GM18868 (cell line): ENCODE measurements around the gene KCNK1.

Source experiments
- ATAC-seq: cut with Tn5 transposase; IDR thresholded peaks from one replicate; pipeline ENCODE4 v1.9.1; 2021; ENCODE audit warnings: mild to moderate bottlenecking, moderate library complexity; ENCODE audit not compliant: unreplicated experiment

The KCNK1 gene

DNA sequence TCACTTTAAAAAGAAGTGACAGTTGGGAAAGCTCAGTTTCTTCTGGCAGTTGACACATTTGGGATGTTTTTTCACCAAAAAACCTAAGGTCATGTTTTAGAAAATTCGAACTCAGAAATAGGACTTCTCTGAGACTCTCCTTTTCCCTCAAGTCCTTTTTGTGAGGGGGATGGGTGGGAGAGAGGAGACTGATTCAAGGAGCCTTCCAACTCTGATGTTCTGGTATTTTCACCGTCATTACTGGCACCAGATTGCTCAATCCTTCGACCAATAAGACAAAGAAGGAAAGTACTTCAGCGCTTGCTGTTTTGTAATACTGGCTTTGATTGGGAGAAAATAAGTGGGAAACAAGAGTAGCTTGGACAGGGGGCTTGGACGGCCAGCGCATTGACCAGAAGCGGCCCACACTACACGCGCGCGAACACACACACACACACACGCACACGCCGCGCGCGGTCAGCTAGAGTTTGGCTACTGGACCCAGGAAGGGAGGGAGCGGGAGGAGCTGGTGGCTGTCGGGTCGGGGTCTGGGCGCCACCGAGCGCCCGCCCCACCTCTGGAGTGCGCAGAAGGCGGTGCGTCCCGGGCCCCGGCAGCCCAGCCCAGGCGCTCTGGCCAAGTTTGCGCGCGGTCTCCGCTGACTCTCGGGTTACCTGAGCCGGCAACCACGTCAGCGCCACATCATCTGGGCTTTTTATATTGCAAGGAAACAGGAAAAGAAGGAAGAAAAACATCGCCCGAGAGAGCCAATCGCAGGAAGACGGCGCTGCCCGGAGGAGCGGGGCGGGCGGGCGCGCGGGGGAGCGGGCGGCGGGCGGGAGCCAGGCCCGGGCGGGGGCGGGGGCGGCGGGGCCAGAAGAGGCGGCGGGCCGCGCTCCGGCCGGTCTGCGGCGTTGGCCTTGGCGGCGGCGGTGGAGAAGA is at the start of gene KCNK1:
Gene KCNK1, plus strand, starts transcription at position 855 of the 921 bp plus-strand sequence. Its CDS starts 66 bp downstream, at position 921.
- ATAC-seq, result peak; percentile 8

DNA sequence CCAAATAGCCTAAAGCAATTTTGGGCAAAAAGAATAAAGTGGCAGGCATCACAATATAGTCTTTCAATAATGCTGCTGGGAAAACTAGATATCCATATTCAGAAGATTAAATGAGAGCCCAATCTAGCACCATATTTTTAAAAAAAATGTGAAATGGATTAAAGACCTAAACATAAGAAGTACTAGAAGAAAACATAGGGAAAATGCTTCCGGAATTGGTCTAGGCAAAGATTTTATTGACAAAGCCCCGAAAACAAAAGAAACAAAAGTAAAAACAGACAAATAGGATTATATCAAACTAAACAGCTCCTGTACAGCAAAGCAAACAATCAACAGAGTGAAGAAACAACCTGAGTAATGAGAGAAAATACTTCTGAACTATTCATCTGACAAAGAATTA is 48.6 kb upstream of the KCNK1 start:
- ATAC-seq, result no peak

DNA sequence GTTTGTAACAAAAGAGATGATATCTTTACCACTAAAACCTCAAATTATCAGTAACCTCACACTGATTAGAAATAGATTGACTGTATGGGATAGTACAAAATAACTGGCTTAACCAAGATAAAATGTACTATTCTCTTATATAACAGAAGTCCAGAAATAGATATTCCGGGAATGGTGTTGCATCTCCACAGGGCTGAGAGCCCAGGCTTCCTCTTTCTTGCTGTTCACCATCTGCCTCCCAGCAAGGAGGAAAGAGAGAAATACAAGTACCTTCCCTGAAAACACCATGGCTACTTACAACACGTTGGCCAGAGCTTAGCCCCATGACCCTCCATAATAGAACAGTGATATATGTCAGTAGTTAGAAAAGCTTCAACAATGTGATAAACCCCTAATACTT is 47.0 kb upstream of the KCNK1 start:
- ATAC-seq, result no peak

DNA sequence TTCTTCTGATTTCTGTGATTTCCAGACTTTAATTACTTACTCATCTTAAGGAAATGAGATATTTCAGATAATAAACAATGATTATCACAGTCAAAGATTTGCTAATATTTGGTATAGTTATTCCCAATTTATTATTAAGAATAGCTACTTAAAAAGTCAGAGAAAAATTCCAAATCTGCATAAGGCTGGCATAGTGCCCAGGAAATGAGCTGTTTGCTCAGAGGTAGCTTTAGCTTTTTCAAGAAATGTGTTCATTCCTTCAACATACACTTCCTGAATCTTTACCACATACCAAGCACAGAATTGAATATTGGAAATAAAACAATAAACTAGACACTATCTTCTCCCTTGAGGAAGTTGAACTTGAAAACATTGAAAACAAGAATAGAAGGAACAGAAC is 44.3 kb upstream of the KCNK1 start:
- no peak for ATAC-seq

DNA sequence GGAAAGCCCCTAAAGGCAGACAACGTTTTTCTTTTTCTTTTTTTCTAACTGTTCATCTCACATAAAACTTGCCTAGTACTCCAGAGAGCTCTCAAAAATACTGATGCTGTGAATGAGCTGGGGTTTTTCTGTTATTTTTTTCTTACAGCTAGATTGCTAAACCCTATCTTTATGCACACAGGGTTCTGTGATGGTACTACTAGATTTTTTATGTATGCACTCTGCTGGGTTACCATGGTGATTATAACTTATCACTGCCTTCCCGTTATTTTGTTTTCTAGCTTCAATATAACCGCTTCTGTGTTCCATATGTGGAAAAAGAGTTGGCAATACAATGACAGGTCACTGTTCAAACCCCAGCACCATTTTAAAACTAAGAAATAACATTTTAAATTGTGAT is 43.7 kb upstream of the KCNK1 start:
- ATAC-seq, result no peak

DNA sequence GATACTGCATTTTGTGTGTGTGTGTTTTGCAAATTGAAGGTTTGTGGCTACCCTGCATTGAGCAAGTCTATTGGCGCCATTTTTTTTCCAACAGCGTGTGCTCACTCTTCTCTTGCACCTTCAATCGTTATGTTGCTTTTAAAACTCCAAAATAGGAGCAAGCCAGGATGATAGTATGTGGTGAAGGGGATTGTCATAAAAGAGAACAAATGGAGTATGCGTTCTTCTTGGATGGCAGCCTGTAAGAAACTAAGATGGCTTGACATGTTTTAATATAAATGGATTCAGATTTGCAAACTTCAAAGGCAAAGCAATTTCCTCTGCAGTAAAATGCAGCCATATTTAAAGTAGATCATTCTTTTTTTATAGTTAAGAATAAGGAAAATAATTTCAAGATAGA is 43.2 kb upstream of the KCNK1 start:
- no peak for ATAC-seq

DNA sequence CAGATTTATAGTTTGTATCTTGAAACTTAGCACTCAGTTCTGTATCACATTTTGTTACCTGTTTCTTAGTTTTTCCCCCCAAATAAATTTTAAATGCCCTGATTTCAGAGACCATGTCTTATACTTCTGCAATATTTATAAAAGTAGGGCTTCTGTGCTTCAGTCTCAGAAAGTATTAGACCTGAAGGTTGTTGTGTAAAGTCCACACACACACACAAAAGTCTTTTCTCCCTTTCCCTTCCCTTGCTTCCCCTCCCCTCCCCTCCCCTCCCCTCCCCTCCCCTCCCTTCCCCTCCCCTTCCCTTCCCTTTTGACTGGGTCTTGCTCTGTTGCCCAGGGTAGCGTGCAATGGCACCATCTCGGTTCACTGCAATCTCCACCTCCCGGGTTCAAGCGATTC is 41.0 kb upstream of the KCNK1 start:
- ATAC-seq, result no peak

DNA sequence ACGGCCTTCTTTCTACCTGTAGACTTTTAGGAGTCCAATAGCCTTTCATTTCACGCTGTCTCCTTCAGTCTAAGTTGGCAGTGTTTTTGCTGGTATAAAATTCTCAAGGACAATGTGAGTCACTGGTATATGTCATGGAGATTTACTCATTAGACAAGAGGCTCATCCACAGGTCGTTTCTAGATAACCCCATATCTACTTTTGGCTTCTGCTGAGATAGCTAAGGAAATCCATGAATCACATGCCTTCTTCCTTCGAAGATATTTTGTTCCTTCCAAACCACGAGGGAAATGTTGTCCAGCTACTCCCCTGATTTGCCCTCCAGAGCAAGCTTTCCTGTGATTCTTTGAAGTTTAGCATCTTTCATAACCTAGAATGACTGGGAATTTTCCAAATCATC is 38.5 kb upstream of the KCNK1 start:
- no peak for ATAC-seq

DNA sequence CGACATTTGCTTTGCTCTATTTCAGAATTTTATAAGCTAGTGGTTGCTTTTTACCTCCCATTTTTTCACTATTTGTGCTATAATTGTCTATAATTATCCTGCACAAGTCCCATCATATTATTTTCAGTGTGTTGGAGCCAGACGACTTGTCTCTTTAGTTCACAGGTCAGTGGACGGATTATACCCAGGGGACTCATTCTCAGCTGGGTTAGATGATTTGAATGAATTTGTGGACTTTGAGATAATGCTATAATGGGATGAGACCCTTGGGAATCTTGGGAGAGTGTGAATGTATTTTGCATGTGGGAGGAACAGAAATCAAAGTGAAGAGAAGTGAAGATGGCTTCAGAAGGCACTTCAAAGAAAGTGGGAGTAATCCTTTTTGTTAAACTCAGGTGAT is 31.5 kb upstream of the KCNK1 start:
- no peak for ATAC-seq

DNA sequence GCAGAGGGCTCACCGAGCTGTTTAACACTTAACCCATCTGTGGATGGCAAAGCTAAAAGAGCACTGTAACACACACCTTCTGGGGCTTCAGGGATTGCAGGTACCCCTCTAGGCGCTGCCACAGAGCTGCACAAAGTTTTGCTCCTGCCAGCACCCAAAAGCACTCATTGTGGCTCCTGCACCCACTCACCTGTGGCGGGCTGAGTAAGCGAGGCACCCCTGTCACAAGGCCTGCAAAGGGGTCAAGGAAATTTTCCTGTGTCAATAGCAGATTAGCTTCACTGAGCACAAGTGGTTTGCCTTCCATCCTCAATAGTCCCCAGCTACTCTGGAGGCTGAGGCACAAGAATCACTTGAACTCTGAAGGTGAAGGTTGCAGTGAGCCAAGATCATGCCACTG is 29.5 kb upstream of the KCNK1 start:
- no peak for ATAC-seq

DNA sequence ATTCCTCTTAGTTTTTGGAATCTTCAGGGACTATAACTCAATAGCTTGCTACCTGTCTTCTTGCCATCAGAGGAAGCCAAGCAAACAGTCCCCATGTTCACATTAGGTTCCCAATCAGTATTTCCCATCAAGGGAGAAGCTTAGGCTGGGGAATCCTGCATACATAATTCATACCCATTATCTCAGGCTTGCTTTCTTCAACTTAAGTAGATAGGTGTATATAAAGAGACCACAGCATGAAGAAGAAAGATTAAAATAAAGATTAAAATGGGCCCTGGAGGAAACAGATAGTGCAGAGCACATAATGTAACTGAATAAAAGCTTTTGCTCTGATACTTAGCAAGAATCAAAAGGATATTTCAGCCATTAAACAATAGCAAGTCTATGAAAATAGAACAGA is 29.0 kb upstream of the KCNK1 start:
- ATAC-seq, result no peak

DNA sequence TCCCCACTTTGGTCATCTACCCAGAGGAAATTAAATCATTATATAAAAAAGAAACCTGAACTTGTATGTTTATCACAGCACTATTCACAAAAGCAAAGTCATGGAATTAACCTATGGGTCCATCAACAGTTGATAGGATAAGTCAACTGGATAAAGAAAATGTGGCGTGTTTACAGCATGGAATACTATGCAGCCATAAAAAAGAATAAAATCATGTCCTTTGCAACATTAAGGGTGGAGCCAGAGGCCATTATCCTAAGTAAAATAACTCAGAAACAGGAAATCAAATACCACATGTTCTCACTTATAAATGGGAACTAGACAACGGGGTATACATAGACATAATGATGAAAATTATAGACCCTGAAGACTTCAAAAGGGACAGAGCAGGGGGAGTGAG is 27.6 kb upstream of the KCNK1 start:
- no peak for ATAC-seq

DNA sequence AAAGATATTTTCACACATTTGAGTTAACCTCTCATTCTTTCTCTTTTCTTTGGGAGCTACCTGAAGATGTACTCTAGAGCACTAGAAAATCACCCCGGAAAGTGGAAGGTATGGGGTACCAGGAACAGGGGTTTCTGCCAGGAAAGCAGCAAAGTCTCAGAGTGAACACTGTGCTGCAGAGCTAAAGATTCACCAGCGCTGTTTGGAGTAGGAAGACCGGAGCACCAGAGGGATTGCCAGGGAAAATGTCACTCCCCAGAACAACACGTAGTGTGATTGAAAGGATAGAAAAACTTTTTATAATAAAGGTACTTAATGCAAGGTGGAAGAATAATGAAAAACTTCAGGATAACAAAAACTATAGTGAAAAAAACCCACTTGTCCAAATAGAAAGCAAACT is 26.7 kb upstream of the KCNK1 start:
- ATAC-seq, result no peak

DNA sequence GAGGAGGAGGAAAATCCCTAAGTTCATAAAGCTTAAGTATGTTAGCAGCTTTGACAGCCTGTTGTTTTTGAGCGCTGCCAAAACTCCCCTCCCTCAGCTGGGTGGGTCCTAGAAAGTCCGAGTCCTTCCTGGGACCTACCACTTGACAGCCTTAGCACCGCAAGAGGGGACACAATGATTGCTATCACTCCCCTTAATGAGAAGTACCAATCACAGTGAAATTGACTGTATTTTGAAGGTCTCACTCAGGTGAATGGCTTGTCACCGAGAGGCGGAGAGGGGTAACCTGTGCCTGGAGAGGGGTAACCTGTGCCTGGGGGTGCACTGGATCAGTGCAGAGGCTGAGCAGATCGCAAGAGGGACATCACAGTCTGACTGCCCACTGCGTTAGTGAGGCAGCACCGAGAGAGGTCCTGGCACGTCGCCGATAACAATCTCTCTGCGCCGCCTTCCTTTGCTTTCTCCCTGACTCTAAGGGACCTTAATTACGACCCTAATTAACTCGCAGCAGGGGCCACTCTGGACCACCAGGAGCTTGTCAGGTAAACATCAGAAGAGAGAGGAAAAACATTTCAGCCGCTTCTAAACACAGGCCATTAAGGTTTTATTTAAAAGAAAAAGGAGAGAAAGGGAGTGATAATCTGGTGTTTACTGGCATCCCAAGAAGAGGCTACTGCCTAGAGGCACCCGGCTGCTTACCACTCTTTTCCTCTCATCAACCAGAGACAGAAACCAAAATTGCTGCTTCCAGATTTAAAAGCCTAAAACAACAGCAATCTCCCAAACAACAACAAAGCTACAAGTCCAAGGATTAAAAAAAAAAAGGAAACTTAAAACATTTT is 25.7 kb upstream of the KCNK1 start:
- ATAC-seq, result no peak

DNA sequence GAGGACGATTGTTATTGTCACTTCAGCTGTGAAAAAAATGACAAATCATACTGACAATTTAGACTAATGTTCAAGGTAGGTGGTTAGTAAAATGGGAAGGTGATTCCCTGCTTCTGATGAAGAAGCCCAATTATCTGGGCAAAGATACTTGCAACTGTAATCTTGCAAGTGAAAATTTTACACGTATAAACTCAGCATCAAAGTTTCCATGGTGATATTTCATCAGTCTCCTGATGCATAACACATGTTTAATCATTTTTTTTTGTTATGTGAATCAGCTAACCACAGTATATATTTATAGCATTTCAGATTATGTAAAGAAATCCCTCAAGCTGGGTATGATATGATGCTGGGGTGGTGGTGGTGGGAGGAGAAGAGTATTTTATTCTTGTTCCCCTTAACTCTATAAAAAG is 16.4 kb upstream of the KCNK1 start:
- ATAC-seq, result peak; percentile 36

DNA sequence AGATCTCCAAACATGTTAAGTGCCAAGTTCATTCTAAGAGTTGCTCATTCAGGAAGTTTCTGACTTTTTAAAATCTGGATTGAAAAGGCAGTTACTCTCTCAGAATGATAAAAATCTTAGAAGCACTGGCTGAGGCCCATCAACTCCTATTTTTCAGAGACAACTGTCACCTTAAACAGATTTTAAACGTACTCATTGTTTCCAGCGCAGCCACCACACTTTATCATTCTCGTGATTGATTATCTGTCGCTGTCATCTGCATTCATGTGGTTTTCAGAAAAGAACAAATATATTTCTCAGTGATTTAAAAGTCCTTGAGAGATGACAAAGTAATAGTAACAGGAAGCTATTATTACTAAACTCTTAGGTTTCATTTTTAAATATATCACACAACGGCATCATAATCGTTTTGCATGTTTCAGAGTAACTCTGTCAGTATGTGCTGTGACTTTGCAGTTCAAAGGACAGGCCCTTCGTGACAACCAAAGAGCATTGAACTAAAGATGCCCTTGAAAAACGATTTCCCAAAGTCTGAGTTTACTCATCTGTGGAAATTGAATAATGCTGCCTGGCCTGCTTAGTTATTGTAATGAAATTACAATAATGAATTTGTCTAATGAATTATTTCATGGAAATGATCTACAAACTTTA is 14.9 kb upstream of the KCNK1 start:
- ATAC-seq, result peak; percentile 86

DNA sequence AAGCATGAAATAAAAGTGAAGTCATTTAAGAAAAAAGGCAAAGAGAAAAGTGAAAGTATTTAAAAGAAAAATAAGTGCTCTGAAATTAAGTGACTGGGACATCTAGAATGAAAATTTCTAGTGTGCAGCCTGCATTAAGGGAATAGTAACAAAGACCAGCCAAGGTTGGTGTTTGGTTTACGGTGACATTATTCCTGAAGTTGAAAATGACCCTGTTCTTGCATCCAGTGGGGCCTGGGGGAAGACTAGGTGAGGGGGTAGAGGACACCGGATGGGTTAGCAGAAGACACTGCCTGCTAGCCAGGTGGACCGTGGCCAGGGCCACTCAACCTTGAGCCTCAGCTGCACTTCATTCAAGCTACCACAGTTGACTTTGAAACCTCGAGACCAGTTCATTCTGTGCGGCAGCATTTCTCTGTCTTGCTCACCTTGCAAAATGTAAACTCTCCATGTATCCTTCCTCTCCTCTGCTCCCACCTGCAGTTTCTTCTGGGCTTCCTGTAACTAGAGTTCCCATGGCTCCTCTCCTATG is 14.3 kb upstream of the KCNK1 start:
- peak; percentile 44 for ATAC-seq

DNA sequence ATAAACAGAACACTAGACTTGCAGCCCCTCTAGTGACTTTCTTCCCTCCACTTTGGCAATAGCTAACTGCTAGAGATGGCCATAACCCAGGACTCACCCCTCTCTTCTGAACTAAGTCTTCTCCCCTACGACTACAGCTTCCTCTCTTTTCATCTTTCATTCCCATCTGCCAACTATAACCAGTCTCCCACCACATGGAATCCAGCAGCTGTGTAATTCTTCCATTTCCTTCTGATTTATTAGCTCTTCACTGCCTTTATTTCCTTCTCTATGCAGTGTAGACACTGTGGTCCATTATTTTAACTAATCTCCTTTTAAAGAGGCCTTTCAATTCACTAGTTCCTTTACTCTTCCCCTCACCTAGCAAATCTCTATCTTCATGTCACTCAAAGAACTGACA is 13.4 kb upstream of the KCNK1 start:
- ATAC-seq, result no peak

DNA sequence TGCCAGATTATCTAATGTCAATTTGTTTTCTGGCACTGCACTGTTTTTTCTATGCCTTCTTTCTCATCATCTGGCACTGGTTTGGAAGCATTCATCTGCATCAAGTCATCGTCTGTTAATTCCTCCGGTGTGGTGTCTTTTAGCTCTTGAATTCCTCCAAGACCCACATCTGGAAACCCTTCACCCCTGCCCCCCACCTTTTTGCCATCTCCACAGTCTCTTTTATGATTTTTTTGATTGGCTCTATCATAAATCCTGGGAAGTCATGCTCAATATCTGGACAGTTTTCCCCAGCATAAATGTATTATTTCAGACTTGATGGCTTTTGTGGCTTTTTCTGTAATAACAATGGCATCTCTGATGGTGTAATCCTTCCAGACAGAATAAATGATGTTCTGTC is 10.4 kb upstream of the KCNK1 start:
- ATAC-seq, result no peak

DNA sequence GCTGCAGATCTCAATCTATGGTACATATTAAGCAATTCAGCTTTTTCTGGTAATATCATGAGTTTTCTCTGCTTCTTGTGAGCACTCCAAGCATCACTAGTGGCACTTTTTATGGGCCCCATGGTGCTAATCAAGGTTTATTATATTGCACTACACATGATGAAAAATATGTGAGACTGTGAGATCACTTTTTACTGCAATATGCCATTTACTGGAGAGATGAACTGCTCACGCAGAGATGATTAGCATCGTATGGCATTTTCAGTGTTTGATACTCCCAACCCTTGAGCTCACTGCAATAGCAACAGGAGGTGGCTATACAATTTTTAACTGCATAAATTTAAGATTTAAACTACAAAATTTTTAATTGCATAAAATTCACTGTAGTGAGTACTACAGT is 8.7 kb upstream of the KCNK1 start:
- ATAC-seq, result no peak

DNA sequence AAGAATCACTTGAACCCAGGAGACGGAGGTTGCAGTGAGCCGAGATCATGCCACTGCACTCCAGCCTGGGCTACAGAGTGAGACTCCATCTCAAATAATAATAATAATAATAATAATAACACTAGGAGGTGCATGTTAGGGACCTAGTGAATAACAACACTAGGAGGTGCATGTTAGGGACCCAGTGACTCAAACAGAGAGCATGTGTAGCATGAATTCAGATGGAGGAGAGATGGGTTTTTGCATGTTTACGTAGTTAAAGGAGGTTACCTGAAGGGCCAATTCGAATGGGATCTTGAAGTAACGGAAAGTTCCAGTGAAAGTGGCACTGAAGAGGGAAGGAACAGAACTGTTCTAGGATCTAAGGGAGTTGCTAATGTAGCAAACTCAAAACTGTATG is 7.1 kb upstream of the KCNK1 start:
- peak; percentile 60 for ATAC-seq
